A549 (cell line): ENCODE results near the gene MRTO4. TPM values are rescaled to one million over a fixed set of nuclear protein-coding genes. Genes with fewer than 3 reads are reported as not detected.
"Not testable (repeated sequence)": the region's sequence is repeated elsewhere in the genome, so short reads cannot be mapped to it uniquely, and the experiment has no call there.

Experiments
- ATAC-seq, 2 experiments: fragments of 200-7000 bp in 1 of 2; fragments of >200 bp in 1 of 2; cut with Nextera tagmentation in 1 of 2; cut with Tn5 transposase in 1 of 2; 3 replicates each; pipeline versions ENCODE4 v1.8.0 to v1.9.1; 2018 to 2020; ENCODE audit warnings: mild to moderate bottlenecking in 1 of 2, moderate library complexity in 1 of 2
- CTCF ChIA-PET: fragments of 300-600 bp; sonication (Branson Sonifier 250); formaldehyde crosslinking; extraction: SDS; loops from one replicate; lab custom pipeline; 2021; ENCODE audit warnings: antibody characterized with exemption, inconsistent platforms; lab: Yijun Ruan, JAX
- POLR2A ChIA-PET: fragments of 350-600 bp; formaldehyde crosslinking; extraction: SDS; loops from one replicate; lab custom pipeline; 2021; ENCODE audit warnings: antibody characterized with exemption, inconsistent platforms; lab: Yijun Ruan, JAX
- DNase-seq, 2 experiments: peaks; one replicate each; pipeline versions ENCODE4 v3.0.0 to v3.0.0-alpha.2; 2011 to 2016; ENCODE audit warnings: low read depth in 1 of 2, low spot score in 1 of 2
- FAIRE-seq: peaks from 2 replicates; lab custom pipeline; 2011; peaks lifted over from hg19 to GRCh38; lab: Jason Lieb, UNC
- H3K27ac ChIP-seq, 2 experiments: fragments of >200 bp; sonication (Bioruptor Twin); formaldehyde crosslinking; 3 replicates each; pipeline ENCODE4 v1.5.1; 2016 to 2017
- H3K4me1 ChIP-seq: fragments of >200 bp; sonication (Bioruptor Twin); formaldehyde crosslinking; 3 replicates; pipeline ENCODE4 v1.6.1; 2016
- H3K4me2 ChIP-seq: fragments of >200 bp; sonication (Bioruptor Twin); formaldehyde crosslinking; 3 replicates; pipeline ENCODE4 v1.6.1; 2016
- H3K4me3 ChIP-seq: fragments of >200 bp; sonication (Bioruptor Twin); formaldehyde crosslinking; 3 replicates; pipeline ENCODE4 v1.5.1; 2016
- H3K9me3 ChIP-seq: fragments of >200 bp; sonication (Bioruptor Twin); formaldehyde crosslinking; 3 replicates; pipeline ENCODE4 v1.6.1; 2016
- CEBPB ChIP-seq, 2 experiments: fragments of >200 bp in 1 of 2; sonication (Bioruptor Twin) in 1 of 2; formaldehyde crosslinking in 1 of 2; IDR thresholded peaks; 2 replicates each; pipeline ENCODE4 v1.6.1; 2012 to 2016
- HDAC2 ChIP-seq: fragments of 200-600 bp; sonication (generic); IDR thresholded peaks from 2 replicates; pipeline ENCODE4 v1.6.1; 2016
- HEYL ChIP-seq: fragments of 250-450 bp; sonication (Bioruptor Pico); IDR thresholded peaks from 2 replicates; pipeline ENCODE4 v1.8.0; 2021; ENCODE audit warnings: mild to moderate bottlenecking, moderate library complexity
- HMGXB4 ChIP-seq: fragments of 250-450 bp; sonication (Bioruptor Pico); IDR thresholded peaks from 2 replicates; pipeline ENCODE4 v1.5.0; 2021; ENCODE audit warnings: mild to moderate bottlenecking, moderate library complexity, borderline replicate concordance
- HOXB13 ChIP-seq: fragments of 250-450 bp; sonication (Bioruptor Pico); IDR thresholded peaks from 2 replicates; pipeline ENCODE4 v1.5.0; 2020; ENCODE audit warnings: low read depth, mild to moderate bottlenecking, moderate library complexity
- KDM1A ChIP-seq: fragments of 200-600 bp; sonication (generic); IDR thresholded peaks from 2 replicates; pipeline ENCODE4 v1.6.1; 2016; ENCODE audit warnings: low read depth, mild to moderate bottlenecking
- KDM5A ChIP-seq: fragments of 200-600 bp; sonication (generic); IDR thresholded peaks from 2 replicates; pipeline ENCODE4 v1.6.1; 2016; ENCODE audit warnings: antibody characterized with exemption, mild to moderate bottlenecking
- MAZ ChIP-seq: fragments of 150-350 bp; IDR thresholded peaks from 2 replicates; pipeline ENCODE4 v1.6.1; 2014; ENCODE audit warnings: antibody characterized with exemption, low read depth, low read length, borderline replicate concordance
- RFX5 ChIP-seq: fragments of 450-650 bp; IDR thresholded peaks from 2 replicates; pipeline ENCODE4 v1.7.1; 2014; ENCODE audit warnings: antibody characterized with exemption, mild to moderate bottlenecking, moderate library complexity
- WGBS: methylation state at CpG from one replicate; pipeline ENCODE4 v1.1.6; 2017; ENCODE audit errors: missing lambda C conversion rate; 5-methylcytosine and 5-hydroxymethylcytosine counted together
- polyA plus RNA-seq, 4 experiments: library from polyadenylated mRNA; depleted of rRNA in 3 of 4; stranded (reverse); fragments of >200 nt; fragmentation: RNase III in 1 of 4; extraction: RNeasy Plus Mini Kit Qiagen cat#74134 plus additional on column Dnase treatment in 1 of 4; gene quantifications; 2 replicates in 3 of 4; 3 replicates in 1 of 4; pipeline ENCODE4 v1.2.3, GENCODE V29; 2011 to 2017
- TF ChIP-seq, protein P1 (sequence below): fragments of 200-600 bp; sonication (generic); IDR thresholded peaks from 2 replicates; pipeline ENCODE4 v1.6.1; 2016; ENCODE audit warnings: antibody characterized with exemption, mild to moderate bottlenecking, moderate library complexity

Gene MRTO4
- polyA plus RNA-seq, 2 of the 4 experiments (the other 2 are of a cell fraction), result 61.7 to 66.4 TPM

DNA sequence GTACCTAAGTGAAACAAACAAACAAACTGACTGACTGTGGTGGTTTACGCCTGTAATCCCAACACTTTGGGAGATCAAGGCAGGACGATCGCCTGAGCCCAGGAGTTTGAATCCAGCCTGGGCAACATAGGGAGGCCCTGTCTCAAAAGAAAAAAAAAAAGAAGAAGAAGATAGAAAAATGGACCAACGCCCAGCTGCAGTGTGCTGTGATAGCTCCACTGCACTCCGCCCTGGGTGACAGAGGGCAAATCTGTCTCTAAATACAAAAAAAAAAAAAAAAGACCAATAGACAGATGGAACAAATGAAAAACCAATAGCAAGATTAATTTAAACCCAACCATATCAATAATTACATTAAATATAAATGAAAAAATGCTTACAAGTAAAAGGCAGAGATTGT, 23.0 kb downstream of the MRTO4 start:
- TF ChIP-seq KDM5A (no peak), HOXB13 (CRISPR knock-in tag) (no peak), RFX5 (no peak)
- TF ChIP-seq, protein P1, sequence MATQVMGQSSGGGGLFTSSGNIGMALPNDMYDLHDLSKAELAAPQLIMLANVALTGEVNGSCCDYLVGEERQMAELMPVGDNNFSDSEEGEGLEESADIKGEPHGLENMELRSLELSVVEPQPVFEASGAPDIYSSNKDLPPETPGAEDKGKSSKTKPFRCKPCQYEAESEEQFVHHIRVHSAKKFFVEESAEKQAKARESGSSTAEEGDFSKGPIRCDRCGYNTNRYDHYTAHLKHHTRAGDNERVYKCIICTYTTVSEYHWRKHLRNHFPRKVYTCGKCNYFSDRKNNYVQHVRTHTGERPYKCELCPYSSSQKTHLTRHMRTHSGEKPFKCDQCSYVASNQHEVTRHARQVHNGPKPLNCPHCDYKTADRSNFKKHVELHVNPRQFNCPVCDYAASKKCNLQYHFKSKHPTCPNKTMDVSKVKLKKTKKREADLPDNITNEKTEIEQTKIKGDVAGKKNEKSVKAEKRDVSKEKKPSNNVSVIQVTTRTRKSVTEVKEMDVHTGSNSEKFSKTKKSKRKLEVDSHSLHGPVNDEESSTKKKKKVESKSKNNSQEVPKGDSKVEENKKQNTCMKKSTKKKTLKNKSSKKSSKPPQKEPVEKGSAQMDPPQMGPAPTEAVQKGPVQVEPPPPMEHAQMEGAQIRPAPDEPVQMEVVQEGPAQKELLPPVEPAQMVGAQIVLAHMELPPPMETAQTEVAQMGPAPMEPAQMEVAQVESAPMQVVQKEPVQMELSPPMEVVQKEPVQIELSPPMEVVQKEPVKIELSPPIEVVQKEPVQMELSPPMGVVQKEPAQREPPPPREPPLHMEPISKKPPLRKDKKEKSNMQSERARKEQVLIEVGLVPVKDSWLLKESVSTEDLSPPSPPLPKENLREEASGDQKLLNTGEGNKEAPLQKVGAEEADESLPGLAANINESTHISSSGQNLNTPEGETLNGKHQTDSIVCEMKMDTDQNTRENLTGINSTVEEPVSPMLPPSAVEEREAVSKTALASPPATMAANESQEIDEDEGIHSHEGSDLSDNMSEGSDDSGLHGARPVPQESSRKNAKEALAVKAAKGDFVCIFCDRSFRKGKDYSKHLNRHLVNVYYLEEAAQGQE, result no peak
- POLR2A ChIA-PET, result no interaction called here
- WGBS, result 83% methylated on average over 5 of the region's 5 CpGs

GRCh38 chr1:19283891-19284290, 32.3 kb downstream of the MRTO4 start:
- DNase-seq (no peak), FAIRE-seq (no peak), ATAC-seq (no peak)
- CTCF ChIA-PET, result interaction anchor here (1.0 to 1.5 kb wide), 3 partner anchors 10 to 23 kb away, joined by 3 read pairs; no protein-coding TSS in a partner anchor
- no peaks in the 10 kb centered on the region for H3K4me1 ChIP-seq
- H3K4me2 ChIP-seq, result no peak overlapping the region
- POLR2A ChIA-PET, result no interaction called here
- no peaks in the 10 kb centered on the region for H3K9me3 ChIP-seq
- WGBS, result 89% methylated on average over 8 of the region's 9 CpGs
- H3K4me3 ChIP-seq, result no peak overlapping the region
- H3K27ac ChIP-seq, result no peak overlapping the region
- TF ChIP-seq, protein P1, result no peak
- TF ChIP-seq HDAC2 (no peak), MAZ (no peak), HEYL (CRISPR knock-in tag) (no peak), CEBPB (IDR thresholded peaks at IDR 0.05) (no peak), KDM1A (no peak)

More for the DNA sequence above, 23.0 kb downstream of the MRTO4 start:
- H3K4me1 ChIP-seq, result no peaks in the 10 kb centered on the region
- CTCF ChIA-PET, result interaction anchor here (0.6 kb wide), 1 partner anchor 1601 kb away, joined by 3 read pairs; no protein-coding TSS in a partner anchor
- no peak overlapping the region for H3K4me3 ChIP-seq
- FAIRE-seq (no peak), ATAC-seq (no peak), DNase-seq (no peak)
- no peak overlapping the region for H3K4me2 ChIP-seq
- no peaks in the 10 kb centered on the region for H3K9me3 ChIP-seq
- no peak overlapping the region for H3K27ac ChIP-seq

DNA sequence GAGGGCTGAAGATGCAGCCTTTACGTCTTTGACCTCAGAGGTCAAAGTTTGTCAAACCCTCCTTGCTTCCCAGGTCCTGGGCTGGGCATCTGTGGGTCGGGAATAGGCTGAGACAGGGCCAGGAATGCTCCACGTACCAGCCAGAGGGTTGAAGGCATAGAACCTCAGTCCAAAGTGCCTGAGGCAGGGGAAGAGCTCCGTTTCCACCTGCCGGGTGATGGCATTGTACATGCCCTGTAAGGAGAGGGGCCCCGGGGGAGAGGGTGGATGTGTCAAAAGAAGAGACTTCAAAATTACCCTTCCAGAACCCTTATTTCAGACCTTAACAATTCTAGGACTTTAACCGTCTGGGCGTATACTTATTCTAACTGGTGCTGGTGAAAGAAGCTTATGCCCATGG, 33.3 kb downstream of the MRTO4 start:
- FAIRE-seq (no peak), ATAC-seq (no peak), DNase-seq (no peak)
- CTCF ChIA-PET, result no interaction called here
- H3K4me2 ChIP-seq, result no peak overlapping the region
- no peaks in the 10 kb centered on the region for H3K4me1 ChIP-seq
- no peak overlapping the region for H3K4me3 ChIP-seq
- 90% methylated on average over 5 of the region's 8 CpGs for WGBS
- no peak for TF ChIP-seq HMGXB4 (CRISPR knock-in tag)
- TF ChIP-seq, all 56 proteins: peak for 0
- Histone ChIP-seq H3K9me3 (no peaks in the 10 kb centered on the region), H3K27ac (no peak overlapping the region)
- POLR2A ChIA-PET, result no interaction called here

DNA sequence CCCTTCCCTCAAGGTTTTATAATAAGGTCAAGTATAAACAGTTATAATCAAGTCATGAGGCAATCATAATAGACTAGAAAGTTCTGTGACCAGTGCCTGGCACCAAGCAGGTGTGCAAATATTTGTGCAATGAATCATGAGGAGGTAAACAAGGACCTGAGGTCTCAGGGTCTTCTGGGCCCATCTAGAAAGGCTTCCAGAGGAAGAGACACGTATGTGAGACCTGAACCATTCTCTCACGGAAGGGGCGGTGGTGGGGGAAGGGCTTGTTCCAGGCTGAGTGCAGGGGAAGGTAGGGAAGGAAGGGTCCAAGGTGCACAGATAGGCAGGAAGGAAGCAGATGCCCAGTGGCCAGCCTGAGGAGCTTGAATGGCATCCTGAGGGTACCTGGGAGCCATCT, 33.8 kb downstream of the MRTO4 start:
- DNase-seq, ATAC-seq, H3K27ac ChIP-seq, H3K4me1 ChIP-seq, H3K9me3 ChIP-seq, POLR2A ChIA-PET, H3K4me2 ChIP-seq, FAIRE-seq, CTCF ChIA-PET, H3K4me3 ChIP-seq: not testable (repeated sequence)
- WGBS, result 95% methylated on average over 3 of the region's 3 CpGs

- H3K4me3 ChIP-seq, H3K27ac ChIP-seq, DNase-seq, H3K4me1 ChIP-seq, H3K9me3 ChIP-seq, POLR2A ChIA-PET, FAIRE-seq, CTCF ChIA-PET, H3K4me2 ChIP-seq: not testable (repeated sequence)
- peak in 1 of 2 experiments; percentile 38; a peak in 1 of 6 replicates for ATAC-seq
- no CpG with 5 or more reads among the region's 3 CpGs for WGBS
Observed at GRCh38 chr1:19285807-19286206, 34.2 kb downstream of the MRTO4 start.
